Activated CD4-positive, CD25-positive, alpha-beta regulatory T cell treated with anti-CD3 and anti-CD28 coated beads, Interleukin-2, amount 50 U/mL, for 16 hours (primary cell): Measurements from ENCODE around the gene CD9.
"Not testable (repeated sequence)": the region's sequence is repeated elsewhere in the genome, so short reads cannot be mapped to it uniquely, and the experiment has no call there.

Experiments used
- DNase-seq: peaks from one replicate; pipeline ENCODE4 v3.0.0-alpha.2; 2020; ENCODE audit warnings: low read depth, low spot score

Gene CD9

DNA sequence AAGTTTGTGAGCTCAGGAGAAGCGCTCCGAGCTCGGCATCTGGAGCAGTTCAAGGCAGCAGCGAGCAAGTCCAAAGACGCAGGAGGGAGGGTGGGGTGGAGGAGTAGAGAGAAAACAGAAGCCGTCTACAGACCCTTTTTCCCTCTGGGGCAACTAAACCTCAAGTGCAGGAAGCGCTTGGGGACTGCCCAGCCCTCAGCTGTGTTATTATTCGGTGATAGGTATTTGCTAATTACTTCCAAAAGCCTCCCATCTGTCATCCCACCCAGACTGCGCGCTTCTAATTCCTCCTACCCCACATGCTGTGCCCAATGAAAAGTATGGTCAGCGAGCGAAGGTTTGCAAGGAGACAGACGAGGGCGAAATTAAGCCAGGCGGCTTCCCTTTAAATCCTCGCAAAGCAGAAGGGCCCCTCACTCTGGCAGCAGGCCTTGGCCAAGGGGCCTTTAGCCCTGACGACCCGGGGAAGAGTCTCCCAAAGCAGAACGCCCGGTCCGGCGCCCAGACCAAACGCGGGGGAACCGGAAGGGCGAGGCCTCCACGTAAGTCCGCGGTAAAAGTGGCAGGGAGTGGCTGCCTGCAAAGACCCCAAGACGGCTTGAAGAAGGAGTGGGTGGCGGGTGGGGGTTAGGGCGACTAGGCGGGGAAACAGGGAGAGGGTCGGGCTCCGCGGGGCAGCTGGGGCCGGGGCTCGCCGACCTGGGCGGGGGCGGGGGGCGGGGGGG, 507 bp upstream of the CD9 start:
- DNase-seq = no peak

GRCh38 chr12:6201213-6201608, 1.0 kb downstream of the CD9 start:
- no peak for DNase-seq

DNA sequence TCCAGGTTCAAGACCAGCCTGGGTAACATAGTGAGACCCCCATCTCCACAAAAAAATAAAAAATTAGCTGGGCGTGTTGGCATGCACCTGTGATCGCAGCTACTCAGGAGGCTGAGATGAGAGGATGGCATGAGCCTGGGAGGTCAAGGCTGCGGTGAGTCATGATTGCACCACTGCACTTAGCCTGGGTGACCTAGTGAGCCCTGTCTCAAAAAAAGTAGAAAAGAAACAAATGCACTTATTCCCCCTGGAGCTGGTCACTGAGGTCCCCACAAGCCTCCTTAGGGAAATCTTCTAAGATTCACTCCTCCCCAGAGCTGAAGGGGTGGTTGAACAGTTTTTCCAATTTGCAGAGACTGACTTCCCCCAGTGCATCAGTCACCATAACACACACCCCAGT, 1.6 kb downstream of the CD9 start:
- no peak for DNase-seq

DNA sequence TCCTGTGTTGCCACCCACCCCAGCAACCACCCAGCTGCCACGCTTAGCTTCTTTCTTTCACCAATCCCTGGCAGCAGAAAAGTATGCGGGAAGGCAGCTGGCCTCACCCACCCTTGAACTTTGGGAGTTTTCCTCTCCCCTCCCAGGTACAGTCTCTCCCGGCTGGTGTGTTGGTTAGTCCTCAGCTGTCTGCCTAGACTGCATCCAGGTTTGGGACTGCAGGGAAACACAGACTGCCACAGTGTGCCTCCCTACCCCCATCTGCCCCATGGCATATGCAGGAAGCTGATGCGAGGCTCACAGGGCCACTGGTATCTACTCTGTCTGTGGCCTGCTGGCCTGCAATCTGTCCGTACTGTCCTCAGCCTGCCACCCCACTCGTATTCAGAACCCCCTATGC, 2.1 kb downstream of the CD9 start:
- DNase-seq = no peak

DNA sequence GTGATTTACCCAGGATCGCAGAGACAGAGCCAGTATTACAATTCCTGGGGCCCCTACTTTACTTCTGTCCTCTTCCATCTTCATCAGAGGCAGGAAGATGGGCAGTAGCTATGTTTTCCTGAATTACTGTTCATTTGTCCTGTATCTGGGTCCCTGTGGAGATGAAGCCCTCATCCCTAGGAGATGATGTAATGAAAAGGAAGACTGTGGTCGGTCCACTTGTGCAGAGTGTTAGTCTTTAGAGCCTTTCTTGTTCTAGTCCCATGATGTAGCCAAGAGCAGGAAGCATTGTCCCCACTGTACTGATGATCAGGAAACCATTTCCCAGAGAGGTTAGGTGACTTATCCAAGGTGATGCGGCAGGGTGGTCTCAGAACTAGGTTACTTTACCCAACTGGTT, 2.6 kb downstream of the CD9 start:
- no peak for DNase-seq

GRCh38 chr12:6203601-6204000, 3.4 kb downstream of the CD9 start:
- no peak for DNase-seq

DNA sequence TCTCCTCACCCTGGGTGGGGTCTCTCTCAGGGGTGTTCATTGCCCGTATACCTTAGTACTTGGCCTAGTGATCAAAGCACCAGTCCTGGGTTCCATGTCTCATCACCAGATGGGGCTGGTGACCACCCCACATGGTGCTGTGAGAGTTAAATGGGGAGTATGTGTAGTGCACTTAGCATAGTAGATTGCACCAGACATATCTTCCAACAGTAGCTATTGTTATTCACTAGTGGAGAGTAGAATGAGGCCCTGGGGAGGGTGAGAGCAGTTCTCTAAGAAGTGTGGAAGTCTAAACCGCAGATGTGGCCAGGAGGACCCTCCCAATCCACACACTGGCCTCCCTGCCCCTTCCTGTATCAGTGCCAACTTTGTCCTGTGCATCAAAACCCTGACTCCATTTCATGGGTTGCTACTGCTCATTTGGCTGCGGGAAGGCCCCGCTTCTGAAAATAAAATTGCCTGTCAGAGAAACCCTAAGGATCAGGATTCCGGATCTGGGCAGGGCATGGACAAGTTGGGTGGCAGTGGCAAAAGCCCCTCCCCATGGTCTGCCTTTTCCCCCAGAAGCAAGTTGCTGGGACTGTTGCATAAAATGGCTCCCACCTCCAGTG, 4.4 kb downstream of the CD9 start:
- no peak for DNase-seq

DNA sequence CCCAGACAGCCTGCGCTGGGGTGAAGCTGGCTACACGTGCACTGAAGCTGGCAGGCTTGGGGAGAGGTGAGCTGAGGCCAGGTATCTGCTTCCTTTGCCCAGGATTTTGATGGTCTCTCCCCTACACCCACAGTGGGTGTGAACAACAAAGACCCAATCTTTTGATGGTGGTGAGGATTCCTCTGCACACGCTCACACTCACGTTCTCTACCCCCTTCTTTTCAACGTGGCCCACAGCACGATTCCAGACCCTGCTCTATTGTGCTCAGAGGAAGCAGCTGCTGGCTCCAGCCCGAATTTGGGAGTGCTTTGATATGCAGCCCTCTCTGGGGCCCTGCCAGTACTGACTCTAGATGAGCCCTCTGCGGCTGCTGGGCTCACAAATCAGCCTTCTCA, 4.9 kb downstream of the CD9 start:
- DNase-seq = no peak

- DNase-seq = no peak
Measured at GRCh38 chr12:6205761-6206160, 5.6 kb downstream of the CD9 start.

- no peak for DNase-seq
Measured at GRCh38 chr12:6206327-6206726, 6.1 kb downstream of the CD9 start.

GRCh38 chr12:6207259-6207925, 7.2 kb downstream of the CD9 start:
- no peak for DNase-seq

- DNase-seq = no peak
Measured at GRCh38 chr12:6208130-6208529, 7.9 kb downstream of the CD9 start.

GRCh38 chr12:6209428-6209827, 9.2 kb downstream of the CD9 start:
- DNase-seq = not testable (repeated sequence)

DNA sequence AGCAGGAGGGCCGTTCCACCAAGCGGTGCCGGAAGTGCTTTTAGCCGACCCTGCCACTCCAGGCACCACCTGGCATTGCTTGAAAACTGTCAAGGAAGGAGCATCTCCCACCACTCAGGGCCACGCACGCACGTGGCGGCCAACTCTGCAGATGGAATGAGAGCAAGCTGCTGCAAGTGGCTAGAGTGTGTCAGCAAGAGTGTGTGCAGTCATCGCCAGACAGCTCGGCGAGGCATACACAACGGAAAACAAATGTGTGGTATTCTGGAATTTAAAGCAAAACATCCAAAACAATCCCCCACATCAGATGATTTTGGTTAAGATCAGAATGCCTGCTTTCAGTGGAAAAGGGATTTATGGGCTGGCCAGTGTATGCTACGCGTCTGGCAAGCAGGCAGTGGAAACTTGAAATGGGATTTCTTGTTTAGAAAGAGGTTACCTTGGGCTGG, 11.2 kb downstream of the CD9 start:
- no peak for DNase-seq

DNA sequence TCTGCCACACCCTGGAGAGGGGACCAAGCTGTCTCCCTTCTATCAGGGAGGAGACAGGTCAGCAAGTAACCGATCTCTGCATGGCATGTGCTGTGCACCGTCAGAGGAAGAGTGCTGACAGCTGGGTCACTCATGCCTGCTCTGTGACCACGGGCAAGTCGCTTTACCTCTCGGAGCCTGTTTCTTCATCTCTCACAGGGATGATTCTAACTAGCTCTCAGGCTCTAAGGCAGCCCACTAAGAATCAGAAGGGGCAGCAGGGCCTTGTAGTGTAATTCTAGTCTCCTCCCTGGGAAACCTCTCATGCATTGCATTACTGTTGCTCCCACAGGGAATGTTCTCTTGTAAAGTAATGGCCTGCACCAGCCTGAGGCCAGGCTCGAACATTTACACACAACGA, 11.9 kb downstream of the CD9 start:
- DNase-seq = no peak

GRCh38 chr12:6213969-6214368, 13.8 kb downstream of the CD9 start:
- no peak for DNase-seq

DNA sequence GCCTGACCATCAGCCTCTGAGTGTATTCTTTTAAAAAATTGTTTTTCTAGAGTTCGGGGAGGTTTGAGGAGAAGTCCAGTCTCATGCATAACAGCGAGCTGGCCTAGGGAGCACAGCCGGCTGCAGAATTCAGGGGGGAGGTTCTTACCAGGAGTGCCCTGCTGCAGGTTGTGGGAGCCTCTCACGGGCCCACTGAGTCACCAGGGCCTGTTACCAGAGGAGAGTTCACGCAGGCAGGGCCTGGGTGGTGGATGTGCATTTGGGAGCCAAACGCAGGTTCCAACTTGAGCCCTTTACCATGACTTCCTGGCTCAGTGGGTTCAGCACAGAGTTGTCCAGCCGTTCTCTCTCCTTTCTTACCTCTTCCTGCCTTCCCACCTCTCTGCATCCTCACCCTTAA, 14.4 kb downstream of the CD9 start:
- DNase-seq = no peak

GRCh38 chr12:6215120-6215807, 15.1 kb downstream of the CD9 start:
- DNase-seq = no peak

GRCh38 chr12:6215932-6216494, 15.8 kb downstream of the CD9 start:
- DNase-seq = no peak

DNA sequence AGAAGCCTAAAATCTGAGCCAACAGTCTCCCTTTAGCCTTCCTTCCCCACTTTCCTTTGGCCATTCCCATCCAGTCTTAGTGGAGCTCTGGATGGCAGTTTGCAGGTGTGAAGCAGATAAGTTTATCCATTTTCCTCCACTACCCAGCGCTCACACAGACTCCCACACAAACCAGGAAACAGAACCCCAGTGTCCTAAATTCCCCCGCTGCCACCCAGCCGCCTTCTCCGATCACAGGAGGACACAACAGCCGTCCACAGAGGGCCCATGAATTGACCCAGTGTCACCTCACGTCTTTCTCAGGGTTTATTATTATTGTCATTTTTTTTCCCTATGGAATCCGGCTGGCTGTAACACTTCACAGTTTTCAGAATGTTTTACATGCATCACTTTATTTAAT, 16.4 kb downstream of the CD9 start:
- DNase-seq = no peak

DNA sequence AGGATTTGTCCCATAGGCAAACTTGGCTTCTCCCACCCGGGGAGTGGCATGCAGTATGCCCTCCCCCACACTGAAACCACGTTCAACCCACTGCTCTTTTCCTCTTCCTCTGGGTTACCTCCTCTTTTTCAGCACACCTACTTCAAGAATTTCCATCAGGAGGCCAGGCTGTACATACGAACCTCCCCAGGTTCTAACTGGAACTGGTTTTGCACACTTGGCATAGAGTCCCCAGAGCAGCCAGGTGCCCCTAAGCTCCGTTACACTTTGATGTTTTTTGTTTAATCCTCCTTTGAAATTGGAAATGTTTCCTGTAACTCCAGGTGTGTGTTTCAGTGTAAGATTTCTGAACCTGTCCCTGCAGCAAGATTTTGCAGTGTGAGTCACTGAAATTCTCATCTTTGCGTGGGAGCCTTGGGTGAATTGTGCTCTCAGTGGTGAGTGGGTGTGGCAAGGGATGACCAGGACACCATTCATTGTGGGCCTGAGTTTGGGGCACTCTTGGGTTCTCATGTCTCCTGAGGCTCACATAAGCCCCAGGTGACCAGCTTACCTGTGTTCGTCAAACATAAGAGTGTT, 18.2 kb downstream of the CD9 start:
- no peak for DNase-seq

DNA sequence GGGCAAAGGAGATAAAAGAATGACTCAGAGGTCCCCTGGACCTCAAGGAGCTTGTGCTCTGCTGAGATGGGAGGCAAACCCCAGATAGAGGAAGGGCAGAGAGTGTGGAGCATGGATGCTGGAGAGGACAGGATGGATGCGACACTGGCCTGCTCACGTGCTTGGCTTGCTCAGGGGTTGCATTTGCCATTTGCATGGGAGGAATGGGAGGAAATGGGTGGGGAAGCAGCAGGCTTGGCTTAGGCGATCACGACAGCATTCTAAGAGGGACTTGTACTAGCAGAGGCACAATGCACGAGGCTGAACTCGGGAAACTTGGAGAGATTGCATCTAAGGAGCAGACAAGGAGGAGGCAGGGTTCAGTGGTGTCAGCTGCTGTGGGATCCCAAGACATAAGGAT, 19.8 kb downstream of the CD9 start:
- no peak for DNase-seq
